T47D (cell line): ENCODE results near the gene CSNK2B.

ENCODE experiments used
- DNase-seq, 2 experiments: peaks; one replicate each; pipeline versions ENCODE4 v3.0.0 to v3.0.0-alpha.2; 2011 to 2012; ENCODE audit warnings: low read depth in 1 of 2, low spot score in 1 of 2
- JUND ChIP-seq: IDR thresholded peaks from 2 replicates; pipeline ENCODE4 v1.6.1; 2012; ENCODE audit warnings: low read depth
- in situ Hi-C: cut with HindIII; loops from 2 replicates; pipeline ENCODE4 v1.10.0; 2016; ENCODE audit warnings: low sequenced_read_pairs, low pct_unique_long_range_greater_than_20kb

The CSNK2B gene

GRCh38 chr6:31691078-31691463 is 25.2 kb downstream of the CSNK2B start:
- in situ Hi-C loops = no loop called here
- no peak for DNase-seq
- no peak for TF ChIP-seq JUND

GRCh38 chr6:31691564-31692108 is 25.8 kb downstream of the CSNK2B start:
- in situ Hi-C loops = no loop called here
- DNase-seq = no peak

GRCh38 chr6:31692353-31692752 is 26.5 kb downstream of the CSNK2B start:
- no peak for DNase-seq
- no peak for TF ChIP-seq JUND
- in situ Hi-C loops = no loop called here

More at GRCh38 chr6:31691564-31692108, 25.8 kb downstream of the CSNK2B start:
- TF ChIP-seq JUND = no peak

GRCh38 chr6:31692886-31693285 is 27.0 kb downstream of the CSNK2B start:
- no peak for TF ChIP-seq JUND
- DNase-seq = no peak
- in situ Hi-C loops = no loop called here

GRCh38 chr6:31693535-31693934 is 27.7 kb downstream of the CSNK2B start:
- in situ Hi-C loops = no loop called here
- no peak for DNase-seq
- TF ChIP-seq JUND = no peak

- in situ Hi-C loops = no loop called here
Observed at GRCh38 chr6:31697555-31697954, 31.7 kb downstream of the CSNK2B start.

GRCh38 chr6:31700740-31701401 is 35.0 kb downstream of the CSNK2B start:
- no peak for TF ChIP-seq JUND
- in situ Hi-C loops = no loop called here
- DNase-seq = no peak

More at GRCh38 chr6:31697555-31697954, 31.7 kb downstream of the CSNK2B start:
- no peak for DNase-seq
- TF ChIP-seq JUND = no peak

GRCh38 chr6:31701666-31702404 is 36.0 kb downstream of the CSNK2B start:
- no peak for DNase-seq

GRCh38 chr6:31702405-31702818 is 36.5 kb downstream of the CSNK2B start:
- DNase-seq = peak in 1 of 2 experiments; percentile 18
- in situ Hi-C loops = no loop called here
- TF ChIP-seq JUND = no peak

More at GRCh38 chr6:31701666-31702404, 36.0 kb downstream of the CSNK2B start:
- in situ Hi-C loops = no loop called here
- TF ChIP-seq JUND = no peak

GRCh38 chr6:31702819-31703716 is 37.2 kb downstream of the CSNK2B start, which contains the start of gene ABHD16A:
TSS of gene ABHD16A (minus strand) at chr6:31703324. CDS start at chr6:31703281, 43 bp downstream.
- TF ChIP-seq JUND = no peak
- in situ Hi-C loops = no loop called here
- peak; percentile 92 to 98 for DNase-seq

- DNase-seq = no peak
- TF ChIP-seq JUND = no peak
- in situ Hi-C loops = no loop called here
Observed at GRCh38 chr6:31705931-31706330, 40.1 kb downstream of the CSNK2B start.

- no peak for TF ChIP-seq JUND
- DNase-seq = no peak
- in situ Hi-C loops = no loop called here
Observed at GRCh38 chr6:31706599-31706998, 40.7 kb downstream of the CSNK2B start, which contains the start of gene LY6G6F. TSS of gene LY6G6F (plus strand) at chr6:31706866. CDS start at chr6:31706907, 41 bp downstream.
